NCI-H1105 (cell line): ENCODE results near the gene VIPAS39.
A peak's percentile ranks its signal among the peaks of the same experiment; 100 is the strongest.
"Not testable (repeated sequence)": the region's sequence is repeated elsewhere in the genome, so short reads cannot be mapped to it uniquely, and the experiment has no call there.

Experiments
- DNase-seq: peaks from one replicate; lab custom pipeline; 2025; lab: John Stamatoyannopoulos, UW

VIPAS39 gene

DNA sequence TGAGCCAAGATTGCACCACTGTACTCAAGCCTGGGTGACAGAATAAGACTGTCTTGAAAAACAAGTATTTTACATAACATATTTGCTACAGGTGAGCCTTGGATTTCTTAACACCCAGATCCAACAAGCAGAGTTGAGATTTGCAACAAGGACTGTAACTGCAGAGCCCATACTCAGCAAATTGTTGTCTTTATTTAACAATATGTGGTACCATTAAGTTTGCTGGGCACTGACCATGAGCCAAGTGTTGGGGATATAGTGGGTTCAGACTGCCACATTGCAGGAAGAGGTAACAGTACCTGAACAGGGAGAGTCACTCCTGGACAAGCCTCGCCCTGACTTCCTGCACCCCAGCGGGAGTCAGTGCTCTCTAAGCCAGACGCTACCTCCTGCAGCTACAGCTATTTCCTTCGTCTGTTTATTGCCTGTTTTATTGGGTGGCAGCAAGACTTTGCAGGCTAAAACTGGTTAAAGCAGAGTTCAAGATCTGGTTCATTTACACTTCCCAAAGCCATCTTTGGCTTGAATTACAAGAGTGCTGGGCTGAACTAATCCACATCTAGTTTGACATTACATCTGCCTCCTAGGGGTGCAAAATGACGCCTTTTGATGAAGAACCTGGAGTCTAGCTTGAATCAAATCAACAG, 12.9 kb upstream of the VIPAS39 start:
- no peak for DNase-seq

DNA sequence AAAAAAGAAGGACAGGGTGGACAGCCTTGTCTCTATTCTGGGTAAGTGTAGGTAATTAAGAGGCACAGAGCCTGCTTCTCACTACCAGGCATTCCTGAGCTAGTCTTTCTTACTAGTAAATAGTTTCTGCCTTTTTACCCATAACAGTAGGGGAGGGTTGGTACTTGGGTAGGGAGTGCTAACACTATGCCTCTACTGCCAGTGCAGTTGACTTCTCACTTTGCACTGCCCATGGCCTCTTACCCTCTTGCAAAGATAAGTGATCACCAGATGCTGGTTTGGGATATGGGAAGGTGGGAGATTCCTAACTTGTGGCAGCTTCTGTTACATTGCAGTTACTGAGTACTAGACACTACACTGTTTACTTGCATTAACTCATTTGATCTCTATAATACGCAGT, 12.1 kb upstream of the VIPAS39 start:
- DNase-seq, result no peak

DNA sequence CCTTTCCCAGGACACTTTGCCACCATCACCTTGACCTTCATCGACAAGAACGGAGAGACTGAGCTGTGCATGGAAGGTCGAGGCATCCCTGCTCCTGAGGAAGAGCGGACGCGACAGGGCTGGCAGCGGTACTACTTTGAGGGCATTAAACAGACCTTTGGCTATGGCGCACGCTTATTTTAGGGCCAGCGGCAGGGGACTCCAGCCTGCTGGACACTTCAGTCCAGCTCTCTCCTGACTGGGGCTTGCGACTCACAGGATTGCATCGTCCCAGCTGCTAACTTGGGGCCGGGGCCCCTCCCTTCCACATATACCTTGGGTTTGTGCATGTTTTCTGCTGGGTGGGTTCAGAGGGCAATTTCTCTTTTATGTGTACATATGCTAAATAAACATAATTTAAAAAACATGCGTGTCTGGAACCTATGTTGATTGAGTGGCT, 11.7 kb upstream of the VIPAS39 start:
- DNase-seq, result no peak

DNA sequence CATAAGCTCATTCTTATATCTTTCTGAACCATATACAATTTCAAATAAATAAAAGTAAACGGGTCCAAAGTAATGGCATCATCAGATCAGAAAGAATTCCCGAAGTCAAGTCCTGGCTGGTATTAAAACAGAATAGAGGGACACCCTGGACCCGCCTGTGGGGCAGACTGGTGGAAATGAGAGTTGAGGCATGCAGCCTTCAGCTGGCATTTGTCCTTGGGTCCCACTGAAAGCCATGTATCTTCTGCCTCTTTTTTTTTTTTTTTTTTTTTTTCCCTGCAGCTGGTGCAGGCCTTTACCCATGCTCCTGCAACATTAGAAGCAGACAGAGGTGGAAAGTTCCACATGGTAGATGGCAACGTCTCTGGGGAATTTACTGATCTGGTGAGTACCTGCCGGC, 10.4 kb upstream of the VIPAS39 start:
- DNase-seq, result no peak

DNA sequence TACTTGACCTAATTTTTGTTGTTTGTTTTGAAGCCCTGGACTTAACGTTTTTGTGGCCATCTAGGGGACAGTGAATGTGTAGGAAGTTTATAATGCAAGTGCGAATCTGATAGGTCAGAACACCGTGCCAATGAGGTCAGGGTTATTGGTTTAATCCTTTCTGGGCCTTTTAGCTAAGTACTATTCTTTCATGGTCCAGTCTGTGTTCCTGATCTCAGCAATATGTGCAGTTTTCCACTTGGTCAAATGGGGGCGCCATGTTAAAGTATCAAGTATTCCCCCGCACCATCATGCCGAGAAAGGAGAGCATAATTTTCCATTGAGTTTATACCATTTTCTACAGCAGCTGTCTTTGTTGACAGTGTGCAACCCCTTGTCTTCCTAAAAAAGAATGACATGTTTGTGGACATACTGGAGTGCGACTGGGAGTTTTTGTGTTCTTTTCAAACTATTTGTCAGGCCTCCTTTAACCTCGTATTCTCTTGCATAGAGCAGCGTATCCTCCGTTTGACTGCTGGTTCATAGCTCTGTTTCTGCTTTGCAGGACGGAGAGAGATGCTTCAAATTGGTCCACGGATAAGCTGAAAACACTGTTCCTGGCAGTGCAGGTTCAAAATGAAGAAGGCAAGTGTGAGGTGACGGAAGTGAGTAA, 1.8 kb upstream of the VIPAS39 start:
- DNase-seq, result peak; percentile 10

DNA sequence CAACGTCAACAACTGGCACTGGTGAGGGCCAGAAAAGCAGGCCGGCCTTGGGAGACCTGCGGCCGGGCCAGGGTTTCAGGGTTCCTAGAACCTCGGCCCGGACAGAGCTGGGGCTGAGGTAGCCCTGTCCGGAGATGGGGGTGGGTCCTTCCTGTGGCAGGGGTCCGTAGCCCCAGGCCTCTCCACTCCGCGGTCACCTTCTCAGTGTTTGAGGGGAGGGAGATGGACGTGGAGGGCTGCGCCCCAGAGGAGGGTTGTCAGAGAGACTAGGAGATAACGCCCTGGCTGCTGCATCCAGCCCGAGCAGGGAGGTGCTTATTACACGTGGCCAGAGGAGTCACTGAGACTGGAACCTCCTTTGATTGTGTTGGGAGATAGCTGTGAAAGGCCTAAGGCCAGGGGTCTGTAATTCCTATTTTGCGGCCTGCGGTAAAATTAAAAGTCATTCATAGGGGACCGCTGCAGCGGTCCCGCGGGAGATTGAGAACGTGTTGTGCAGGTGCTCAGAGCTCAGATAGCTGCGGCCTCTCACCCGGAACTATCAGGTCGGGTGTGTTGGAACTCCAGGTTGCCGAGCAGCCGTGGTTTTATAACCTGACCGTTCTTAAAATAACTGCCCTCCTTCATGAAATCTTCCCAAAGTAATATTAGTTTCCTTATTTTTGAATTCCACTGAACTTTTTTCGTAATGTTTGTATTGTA, 999 bp upstream of the VIPAS39 start:
- DNase-seq, result no peak

DNA sequence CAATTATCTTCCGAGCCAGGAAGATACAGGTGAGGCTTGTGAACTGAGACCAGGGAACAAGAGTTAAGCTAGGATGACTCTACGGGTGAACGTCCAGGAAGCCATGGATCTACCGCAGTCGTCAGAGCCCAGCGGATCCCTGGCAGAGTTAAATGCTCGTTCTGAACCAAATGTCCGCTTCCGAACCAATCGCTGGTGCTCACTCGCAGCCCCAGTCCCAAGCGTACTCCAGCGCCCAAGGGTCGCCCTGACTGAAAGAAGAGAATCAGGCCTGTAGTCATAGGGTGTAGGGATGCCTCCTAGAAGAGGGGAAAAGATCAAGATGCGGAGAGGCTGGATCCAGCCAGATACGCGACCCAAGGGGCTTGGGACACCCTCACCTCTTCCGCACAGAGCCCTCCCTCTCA, 283 bp downstream of the VIPAS39 start:
- peak; percentile 53 for DNase-seq

DNA sequence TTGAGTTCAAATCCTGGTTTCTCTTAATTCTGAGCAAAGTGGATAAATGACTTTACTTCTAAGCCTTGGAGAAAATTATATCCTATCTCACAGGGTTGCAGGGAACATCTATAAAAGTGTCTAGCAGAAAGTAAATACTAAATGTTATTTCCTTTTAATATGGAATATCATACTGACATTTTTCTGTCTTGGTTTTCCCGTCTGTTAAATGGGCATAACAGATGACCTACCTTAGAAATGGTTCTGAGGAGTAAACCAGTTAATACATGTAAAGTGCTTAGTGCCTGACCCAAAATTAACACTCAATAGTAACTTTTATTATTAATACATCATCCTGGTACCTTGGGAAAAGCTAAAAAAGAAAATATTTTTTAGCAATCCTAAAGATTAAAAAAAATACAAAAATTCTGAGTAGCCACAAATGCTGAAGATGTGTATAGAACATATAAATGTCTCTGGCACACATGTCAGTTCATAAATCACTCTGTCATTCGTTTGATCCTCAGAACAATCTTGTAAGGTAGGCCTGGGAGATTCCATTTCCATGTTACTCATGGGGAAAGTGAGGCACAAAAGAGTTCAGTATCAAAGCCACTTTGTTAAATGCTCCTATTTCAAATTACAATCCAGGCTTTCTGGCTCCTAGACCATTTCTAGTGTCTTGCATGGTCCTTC, 1.3 kb downstream of the VIPAS39 start:
- DNase-seq, result no peak

DNA sequence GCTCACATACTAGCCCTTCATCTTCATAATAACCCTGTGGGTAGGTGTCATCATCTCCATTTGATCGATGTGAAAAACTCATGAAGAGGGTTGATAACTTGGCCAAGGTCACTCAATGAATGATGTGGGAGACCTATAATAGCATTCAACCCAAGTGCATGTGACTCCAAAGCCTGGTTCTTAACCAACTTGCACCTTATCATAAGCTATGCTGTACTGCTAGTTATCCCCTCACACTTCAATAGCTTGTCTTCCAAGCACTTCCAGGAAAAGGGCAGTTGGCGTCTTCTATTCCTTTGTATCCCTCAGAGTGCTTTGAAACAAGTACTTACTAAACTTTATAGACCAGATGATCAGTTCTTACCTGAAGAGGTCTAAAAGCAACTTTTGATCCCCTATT, 15.2 kb downstream of the VIPAS39 start:
- no peak for DNase-seq

DNA sequence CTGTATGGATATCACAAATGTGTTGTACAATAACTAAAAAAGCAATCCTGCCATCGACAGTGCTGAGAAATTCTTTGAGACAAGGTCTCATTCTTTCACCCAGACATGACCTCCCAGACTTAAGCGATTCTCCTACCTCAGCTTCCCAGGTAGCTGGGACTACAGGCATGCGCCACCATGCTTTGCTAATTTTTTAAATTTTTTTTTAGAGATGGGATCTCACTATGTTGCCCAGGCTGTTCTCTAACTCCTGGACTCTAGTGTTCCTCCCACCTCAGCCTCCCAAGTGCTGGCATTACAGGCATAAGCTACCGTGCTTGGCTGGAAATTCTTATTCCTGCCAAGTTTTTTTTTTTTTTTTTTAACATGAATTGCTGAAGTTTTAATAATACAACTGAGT, 17.5 kb downstream of the VIPAS39 start:
- no peak for DNase-seq

DNA sequence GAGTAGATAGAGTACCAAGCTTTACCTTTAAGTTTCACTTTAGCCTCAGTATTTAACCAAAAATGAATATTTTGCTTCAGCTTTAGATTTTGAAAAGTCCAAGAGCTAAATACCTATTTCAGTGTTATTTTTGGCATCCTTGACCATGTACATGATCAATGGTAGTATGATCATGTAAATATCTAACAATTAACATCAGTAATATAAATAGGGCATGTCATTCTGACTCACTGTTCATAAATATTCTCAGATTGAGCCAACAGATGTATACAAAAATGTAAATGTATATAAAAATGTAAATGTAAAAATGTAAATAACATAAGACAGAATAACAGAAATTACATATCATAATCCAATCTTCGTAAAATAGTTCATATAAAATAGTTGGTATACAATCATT, 18.8 kb downstream of the VIPAS39 start:
- DNase-seq, result no peak

DNA sequence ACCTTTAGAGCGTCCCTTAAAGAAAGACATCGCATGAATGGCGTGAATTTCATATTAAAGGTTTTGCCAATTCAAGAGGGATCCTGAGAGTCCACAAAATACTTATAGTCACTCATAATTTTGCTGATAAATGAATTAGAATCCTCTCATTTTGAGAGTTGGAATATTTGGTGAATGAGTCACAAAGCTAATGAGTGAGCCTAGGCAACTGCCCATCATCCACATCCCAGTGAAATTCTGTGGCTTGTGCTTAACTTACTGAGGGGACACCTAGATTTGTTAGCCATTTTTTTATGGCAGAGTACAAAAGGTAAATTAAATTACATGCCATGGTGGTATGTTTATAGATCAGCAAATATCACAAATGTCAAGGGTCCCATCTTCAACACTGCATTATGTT, 21.4 kb downstream of the VIPAS39 start:
- no peak for DNase-seq

DNA sequence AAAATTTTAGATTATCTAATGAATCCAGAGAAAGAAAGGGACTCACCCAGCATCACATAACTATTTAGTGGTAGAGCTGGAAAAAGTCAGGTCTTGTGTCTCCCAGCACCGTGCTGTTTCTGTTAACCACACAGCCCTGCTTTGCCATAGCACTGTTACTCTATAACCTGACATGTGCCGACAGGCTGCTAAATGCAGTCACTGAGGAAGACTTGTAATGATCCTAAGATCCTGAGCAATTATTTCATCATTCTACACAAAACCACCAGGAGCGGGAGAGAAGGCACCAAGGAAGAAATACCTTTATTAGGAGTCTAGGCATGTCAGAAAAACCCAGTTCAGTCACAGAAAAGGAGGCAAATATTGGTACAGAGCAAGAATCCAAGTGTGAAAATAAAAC, 31.0 kb downstream of the VIPAS39 start:
- DNase-seq, result no peak

DNA sequence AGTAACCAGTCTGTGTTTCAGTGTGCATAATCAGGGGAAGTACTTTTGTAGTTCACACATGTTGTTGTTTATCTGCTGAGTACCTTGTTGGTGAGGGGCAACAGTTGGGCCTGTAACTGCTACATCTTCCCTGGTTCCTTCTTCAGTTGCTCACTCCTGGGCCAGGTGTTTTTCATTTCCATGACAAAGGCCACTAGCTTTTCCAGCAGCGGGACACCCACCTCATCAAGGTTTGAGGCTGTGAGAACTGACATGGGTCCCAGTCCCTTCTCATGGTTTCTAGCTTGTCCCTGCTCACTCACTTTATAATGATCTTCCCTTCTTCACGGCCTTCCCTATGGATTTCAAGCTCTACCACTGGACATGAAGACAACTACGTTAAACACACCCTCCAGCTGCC, 32.5 kb downstream of the VIPAS39 start:
- no peak for DNase-seq

DNA sequence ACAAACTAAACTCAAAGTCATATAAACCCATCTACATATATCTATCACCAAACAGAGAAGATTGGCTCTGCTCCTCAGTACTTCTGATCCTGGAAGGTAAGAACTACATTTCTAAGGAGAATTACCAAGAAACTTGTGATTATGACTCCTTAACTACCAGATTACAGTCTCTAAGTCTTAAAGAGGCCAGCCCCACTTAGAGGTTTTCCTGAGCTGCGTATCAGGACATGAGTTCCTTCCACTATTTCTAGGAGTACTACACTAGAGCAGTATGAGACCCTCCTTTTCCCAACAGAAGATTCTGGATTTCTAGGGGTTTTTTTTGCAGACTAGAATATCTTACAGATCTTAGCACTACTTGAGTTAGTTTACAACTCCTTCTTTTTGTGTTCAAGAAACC, 34.0 kb downstream of the VIPAS39 start, which contains the start of gene NOXRED1:
TSS of gene NOXRED1 (minus strand) at position 101 of the 400 bp plus-strand sequence. CDS start 634 bp downstream, outside the sequence.
- no peak for DNase-seq

DNA sequence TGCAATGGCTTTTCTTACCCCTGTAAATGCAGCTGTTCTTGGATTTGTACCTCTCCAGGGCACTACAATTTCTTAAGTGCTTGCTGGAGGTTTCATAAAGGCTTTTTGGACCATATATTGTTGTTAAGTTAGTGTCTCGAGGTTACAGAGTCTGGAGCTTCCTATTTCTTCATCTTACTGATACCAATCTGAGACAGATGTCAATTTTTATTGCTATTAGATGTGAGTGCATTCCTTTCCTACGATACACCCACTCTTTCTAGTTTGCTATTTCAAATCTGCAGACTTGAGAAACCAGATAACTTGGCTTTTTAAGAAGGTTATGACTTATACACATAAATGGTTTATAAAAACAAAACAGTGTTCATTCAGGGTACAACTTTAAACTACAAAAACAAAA, 36.2 kb downstream of the VIPAS39 start:
- DNase-seq, result no peak

DNA sequence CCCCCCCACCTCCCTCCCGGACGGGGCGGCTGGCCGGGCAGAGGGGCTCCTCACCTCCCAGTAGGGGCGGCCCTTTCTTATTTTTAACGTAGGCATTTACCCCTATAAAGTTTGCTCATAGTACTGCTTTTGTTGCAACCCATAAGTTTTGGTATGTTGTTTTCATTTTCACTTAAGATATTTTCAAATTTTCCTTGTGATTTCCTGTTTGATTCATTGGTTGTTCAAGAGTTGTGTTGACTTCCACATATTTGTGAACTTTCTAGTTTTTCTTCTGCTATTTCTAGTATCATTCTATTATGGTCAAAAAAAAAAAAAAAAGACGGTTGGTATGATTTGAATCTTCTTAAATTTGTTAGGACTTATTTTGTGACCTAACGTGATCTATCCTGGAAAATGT, 40.6 kb downstream of the VIPAS39 start:
- DNase-seq, result no peak

DNA sequence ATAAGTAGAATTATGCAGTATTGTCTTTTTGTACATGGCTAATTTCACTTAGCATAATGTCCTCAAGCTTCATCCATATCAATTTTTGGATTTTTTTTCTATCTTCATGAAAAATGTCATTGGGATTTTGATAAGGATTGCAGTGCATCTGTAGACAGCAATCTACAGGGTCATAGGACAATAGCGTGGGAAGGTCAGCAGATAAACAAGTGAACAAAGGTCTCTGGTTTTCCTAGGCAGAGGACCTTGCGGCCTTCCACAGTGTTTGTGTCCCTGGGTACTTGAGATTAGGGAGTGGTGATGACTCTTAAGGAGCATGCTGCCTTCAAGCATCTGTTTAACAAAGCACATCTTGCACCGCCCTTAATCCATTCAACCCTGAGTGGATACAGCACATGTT, 41.3 kb downstream of the VIPAS39 start:
- DNase-seq, result not testable (repeated sequence)

DNA sequence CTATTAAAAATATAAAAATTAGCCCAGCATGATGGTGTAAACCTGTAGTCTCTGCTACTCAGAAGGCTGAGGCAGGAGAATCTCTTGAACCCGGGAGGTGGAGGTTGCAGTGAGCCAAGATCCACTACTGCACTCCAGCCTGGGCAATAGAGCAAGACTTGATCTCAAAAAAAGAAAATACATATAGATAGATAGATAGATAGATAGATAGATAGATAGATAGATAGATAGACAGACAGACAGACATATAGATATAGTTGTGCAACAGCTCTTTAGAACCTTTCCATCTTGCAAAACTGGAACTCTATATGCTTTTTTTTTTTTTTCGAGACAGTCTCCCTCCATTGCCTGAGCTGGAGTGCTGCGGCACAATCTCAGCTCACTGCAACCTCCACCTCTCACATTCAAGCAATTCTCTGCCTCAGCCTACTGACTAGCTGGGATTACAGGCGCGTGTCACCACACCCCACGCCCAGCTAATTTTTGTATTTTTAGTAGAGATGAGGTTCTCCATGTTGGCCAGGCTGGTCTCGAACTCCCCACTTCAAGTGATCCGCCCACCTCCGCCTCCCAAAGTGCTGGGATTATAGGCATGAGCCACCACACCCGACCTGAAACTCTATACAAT, 41.9 kb downstream of the VIPAS39 start:
- DNase-seq, result not testable (repeated sequence)

DNA sequence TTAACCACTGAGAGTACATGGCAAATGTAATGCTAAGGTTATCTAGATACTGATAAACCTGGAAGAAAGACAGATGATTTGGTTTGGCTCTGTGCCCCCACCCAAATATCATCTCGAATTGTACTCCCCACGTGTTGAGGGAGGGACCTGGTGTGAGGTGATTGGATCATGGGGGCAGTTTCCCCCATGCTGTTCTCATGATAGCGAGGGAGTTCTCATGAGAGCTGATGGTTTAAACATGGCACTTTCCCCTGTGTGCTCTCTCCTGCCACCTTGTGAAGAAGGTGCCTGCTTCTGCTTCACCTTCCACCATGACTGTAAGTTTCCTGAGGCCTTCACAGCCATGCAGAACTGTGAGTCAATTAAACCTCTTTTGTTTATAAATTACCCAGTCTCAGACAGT, 48.3 kb downstream of the VIPAS39 start:
- DNase-seq, result no peak

DNA sequence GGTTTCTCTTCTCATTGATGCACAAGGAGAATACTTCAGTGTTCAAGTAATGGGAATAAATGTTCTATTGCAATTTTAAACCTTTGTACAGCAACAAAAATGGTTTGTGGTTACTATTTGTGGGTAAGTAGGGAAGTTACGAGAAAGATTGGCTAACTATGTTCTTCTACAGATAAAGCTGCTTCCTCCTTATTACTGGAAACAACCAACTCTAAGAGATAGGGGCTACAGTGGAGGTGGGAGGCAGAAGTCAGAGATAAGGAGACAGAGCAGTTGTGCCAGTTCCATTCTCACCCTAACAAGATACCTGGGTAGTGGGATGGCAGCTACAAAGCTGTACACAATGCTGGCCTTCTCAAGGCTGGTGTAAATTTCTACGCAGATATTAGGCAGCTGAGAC, 50.2 kb downstream of the VIPAS39 start:
- DNase-seq, result no peak

DNA sequence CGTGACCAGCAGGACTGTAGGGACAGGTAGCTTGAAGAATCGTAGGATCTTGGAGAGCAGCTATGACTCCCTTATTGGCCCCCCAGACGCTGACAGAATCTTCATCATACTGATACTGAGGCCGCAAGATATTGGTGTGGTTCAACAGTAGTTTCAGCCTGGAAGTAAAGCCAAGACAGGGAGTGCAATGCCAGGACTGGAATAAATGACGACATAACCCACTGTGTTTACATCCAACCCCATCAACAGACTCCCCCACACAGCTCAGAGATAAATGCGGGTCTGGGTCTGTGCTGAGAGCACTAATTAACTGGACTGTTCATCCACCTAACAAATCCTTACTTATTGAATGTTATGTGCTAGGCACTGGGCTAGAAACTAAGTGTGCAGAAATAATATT, 50.7 kb downstream of the VIPAS39 start:
- no peak for DNase-seq
